ENCODE measurements around the gene FHOD3.
"Not testable (repeated sequence)": the region's sequence is repeated elsewhere in the genome, so short reads cannot be mapped to it uniquely, and the experiment has no call there.

Gene FHOD3

DNA sequence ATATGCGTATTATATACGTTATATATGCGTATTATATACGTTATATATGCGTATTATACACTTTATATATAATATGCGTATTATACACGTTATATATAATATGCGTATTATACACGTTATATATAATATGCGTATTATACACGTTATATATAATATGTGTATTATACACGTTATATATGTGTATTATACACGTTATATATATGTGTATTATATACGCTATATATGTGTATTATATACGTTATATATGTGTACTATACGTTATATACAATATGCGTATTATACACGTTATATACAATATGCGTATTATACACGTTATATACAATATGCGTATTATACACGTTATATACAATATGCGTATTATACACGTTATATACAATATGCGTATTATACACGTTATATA is 465.5 kb downstream of the FHOD3 start:
- not testable (repeated sequence) for DNase-seq

DNA sequence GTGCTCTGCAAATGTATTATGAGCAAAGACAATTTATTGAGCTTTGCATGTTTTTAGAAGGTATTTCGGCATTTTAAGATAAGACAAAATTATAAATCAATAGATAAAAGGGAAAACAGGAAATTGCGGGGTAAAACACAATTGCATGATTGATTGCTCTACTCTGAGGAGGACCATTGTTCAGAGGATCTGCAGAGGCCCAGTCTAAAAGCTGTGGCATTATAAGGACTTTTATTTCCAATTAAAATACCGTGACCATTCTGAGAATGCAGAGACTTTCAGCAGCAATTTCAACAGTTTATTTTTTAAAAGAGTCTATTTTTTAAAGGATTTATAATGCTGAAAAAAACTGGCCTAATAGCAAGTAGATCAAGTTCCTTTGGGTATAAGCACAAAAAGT is 469.3 kb downstream of the FHOD3 start:
- peak in 1 of 3 experiments; percentile 16 for DNase-seq

DNA sequence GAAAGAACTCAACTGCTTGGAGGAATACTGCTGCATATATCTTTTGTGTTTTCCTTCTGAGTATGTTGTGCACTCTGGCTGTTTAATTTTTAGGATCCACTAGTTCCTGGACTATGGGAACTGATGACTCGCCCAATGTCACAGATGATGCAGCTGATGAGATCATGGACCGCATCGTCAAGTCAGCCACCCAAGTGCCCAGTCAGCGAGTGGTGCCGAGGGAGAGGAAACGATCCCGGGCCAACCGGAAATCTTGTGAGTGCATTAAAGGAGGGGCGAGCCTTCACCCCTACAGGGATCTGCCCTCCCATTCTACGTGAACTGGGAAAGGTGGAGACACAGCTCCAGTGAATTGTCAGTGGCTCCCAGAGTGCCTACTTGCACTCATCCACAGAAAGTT is 471.7 kb downstream of the FHOD3 start:
- DNase-seq: no peak

DNA sequence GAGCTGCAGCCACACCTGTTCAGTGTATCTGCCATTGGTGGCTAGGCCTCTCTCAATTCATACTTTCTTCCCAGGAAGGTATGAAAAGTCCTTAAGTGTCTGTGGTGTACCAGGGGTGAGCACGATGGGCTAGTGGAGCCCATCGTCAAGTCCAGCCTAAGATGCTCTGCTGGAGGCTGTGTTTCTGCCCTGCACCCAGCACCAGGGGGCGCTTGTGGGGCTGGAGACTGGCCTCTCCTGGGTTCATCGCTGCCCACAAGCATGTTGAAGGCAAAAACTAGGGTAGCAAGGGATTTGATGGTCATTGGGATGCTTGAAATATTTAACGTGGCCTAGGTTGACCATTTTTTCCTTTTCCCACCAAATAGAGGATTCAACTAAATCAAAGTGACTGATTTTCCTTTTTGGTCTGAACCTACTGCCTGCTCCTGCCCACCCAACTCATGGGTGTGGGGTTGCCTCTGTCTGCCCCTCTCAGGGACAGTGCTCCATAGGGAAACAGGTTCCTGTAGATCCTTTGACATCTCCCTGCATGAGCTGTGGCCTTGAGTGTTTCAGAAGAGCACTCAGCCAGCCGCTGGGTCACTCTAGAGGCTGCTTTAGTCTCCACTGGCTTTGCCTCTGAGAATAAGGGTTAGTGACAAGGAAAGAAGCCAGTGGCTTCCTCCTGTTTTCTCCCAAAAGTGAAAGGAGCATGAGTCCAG is 472.2 kb downstream of the FHOD3 start:
- peak in 1 of 3 experiments; percentile 6 for DNase-seq

- no peak for DNase-seq
Observed at GRCh38 chr18:36770315-36770946, 472.9 kb downstream of the FHOD3 start.

DNA sequence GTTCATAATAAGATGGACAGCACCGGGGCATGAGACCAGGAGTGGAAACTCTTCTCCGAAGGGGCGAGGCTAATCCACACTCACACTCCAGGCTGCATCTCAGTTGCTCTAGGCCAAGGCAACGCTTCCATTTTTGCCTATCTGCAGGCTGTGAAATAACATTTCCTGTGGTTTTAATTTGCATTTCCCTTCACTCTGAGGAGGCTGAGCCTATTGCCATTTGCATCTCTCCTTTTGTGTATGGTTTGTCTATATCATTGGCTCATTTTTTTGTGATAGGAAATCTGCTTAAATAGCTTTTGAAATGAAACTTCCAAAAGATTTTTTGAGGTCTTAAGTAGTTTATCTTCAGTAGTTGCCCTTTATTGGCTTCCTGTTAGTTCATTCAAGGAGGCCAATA is 473.7 kb downstream of the FHOD3 start:
- DNase-seq: no peak

- DNase-seq: peak in 2 of 3 experiments; percentile 35 to 79
Observed at GRCh38 chr18:36772241-36772723, 474.8 kb downstream of the FHOD3 start.

DNA sequence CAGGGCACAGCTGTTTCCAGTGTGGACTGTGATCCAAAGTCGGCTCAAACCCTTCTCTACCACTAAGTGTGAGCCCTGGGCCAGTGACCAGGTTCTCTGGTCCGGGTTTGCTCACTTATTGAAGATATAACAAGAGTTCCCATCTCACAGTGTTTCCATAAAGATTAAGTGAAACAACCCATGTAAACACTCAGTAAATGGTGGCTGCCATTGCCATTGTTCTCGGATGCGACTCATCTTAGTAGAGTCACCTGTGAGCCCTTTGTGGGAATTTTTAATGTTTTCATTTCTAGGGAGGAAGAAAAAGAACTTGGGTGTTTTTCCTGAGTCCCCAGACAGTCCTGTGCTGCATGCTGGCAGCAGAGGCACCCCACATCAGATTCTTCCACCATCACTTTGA is 477.9 kb downstream of the FHOD3 start:
- no peak for DNase-seq

DNA sequence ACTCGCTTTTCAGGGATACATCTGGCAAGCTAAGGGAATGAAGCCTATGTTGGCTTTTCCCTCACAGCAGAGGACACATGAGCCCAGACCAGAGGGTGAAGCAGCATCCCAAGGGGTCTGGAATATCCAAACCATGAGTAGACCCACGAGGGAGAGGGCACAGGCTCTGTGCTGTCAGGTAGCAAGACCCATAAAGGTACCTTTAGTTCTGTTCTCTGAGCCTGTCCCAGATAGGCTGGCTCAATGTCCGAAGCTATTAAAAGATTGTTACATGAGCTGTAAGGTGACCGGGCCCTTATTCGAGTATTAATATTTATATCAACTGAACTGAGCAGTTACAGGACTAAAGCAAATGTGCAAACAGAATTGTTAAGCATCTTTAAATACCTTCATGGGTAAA is 479.1 kb downstream of the FHOD3 start:
- DNase-seq: no peak

DNA sequence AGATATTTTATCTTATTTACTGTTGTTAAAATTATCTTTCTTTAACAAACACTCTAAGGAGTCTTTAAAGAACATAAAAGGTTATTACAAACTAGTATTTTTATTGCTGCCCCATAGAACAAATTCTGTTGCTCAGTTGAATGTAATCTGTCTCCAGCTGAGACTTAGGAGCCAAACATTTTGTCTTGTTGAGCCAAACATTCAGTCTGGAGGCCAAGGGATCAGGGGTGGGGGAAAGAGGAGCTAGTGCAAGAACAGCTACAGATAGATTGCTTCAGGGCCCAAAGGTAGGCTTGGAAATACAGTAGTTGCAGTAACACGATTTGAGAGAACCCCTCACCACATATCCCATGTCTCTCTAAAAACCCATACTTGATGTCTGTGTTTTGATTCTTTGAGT is 480.1 kb downstream of the FHOD3 start:
- DNase-seq: no peak

DNA sequence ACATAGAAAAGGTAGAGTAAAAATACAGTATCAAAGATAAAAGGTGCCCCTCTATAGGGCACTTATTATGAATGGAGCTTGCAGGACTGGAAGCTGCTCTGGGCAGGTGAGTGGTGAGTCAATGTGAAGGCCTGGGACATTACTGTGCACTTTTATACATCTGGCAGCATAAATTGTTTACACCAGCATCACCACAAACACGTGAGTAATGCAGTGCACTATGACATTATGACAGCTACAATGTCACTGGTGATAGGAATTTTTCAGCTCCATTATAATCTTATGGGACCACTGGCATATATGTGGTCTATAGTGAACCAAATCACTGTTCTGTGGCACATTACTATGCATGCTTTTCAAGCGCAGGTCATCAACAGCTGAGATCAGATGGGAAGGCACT is 483.2 kb downstream of the FHOD3 start:
- DNase-seq: no peak

- no peak for DNase-seq
Observed at GRCh38 chr18:36782710-36783109, 485.2 kb downstream of the FHOD3 start.

- no peak for DNase-seq
Observed at GRCh38 chr18:36783792-36784191, 486.3 kb downstream of the FHOD3 start.

- DNase-seq: no peak
Observed at GRCh38 chr18:36786686-36787085, 489.2 kb downstream of the FHOD3 start.

GRCh38 chr18:36792634-36793283 is 495.2 kb downstream of the FHOD3 start:
- no peak for DNase-seq

DNA sequence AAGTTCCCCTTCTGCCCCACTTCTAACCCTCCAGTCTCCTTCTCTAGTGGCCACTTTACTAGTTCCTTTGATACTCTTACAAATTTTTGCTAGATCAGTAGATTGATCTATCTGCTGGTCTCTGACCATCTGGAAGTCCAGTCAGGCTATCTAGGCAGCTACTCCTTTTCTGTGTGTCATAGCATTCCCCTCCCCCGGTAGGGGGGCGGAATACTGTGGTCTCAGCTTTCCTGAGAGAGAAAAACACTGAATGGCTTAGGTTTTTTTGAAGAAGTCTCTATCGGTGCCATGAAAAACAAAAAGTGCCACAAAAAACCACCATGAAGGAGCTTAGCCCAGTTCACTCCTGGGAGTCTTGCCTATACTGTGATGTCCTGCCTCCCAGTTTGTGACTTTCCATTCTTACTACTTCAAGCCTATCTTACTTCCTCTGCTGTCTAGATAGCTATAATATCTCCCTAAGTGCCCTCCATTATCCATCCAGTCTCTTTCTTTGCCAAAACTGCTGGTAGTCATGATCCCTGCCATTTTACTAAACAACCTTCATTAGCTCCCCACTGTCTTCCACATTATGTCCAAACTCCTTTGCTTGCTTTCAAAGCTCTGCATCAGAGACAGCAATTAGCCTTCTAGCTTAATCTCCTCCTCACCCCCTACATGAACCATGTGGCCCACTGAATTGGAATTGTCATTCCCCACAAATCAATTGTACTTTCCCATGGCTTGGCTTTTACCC is 501.4 kb downstream of the FHOD3 start:
- peak in 1 of 3 experiments; percentile 1 for DNase-seq

GRCh38 chr18:36805105-36805504 is 507.6 kb downstream of the FHOD3 start:
- DNase-seq: peak in 1 of 3 experiments; percentile 45

DNA sequence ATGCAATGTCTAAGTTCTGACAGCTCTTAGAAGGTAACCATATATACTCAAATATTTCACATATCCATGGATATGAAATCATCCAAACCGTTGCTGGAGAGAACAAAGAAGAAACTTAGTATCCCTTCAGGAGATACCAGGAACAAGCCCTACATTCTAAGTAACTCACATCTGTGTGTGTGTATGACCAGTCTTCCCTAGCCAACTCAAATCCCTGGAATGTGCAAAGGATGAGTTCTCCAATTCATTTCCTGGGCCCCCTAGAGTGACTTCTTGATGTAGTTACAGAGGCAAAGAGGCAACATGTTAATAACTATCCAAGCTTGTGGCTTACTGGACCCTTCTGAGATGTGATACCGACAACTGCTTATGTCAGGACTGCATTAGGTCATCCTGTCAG is 511.2 kb downstream of the FHOD3 start:
- no peak for DNase-seq

DNA sequence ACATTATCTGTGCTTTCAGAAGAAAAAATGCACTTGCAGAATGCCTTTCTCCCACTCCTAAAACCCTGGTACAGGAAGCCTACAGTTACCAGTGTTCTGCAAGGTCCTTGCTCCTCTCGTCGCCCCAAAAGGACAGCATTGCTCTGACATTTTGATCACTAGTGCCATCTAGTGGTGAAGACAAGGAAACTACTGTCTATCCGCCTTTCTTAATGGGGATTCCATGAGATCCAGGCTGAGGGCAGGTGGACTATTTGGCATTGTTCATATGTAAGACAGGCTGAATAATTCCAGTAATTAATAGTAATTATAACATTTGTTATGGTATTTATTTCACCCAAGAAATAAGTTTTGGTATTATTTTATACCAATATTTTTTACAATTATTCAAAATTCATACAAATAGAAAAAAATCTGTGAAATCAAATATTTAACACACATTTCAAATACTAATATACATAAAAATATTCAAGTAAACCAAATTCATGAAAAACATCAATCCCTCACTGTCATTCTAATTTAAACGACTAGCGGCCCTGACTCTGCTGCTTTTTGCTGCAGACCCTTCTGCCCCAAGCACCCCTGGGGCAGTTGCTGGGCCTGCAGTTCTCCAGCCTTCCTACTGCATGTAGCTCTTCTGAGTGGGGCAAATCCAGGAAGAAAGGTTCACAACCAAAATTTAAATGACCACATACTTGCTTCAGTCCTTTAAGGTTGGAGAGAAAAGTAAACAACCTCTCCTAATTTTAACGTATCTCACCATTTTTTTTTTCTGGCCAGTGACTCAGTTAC is 512.3 kb downstream of the FHOD3 start:
- DNase-seq: peak; percentile 39 to 83 (median 70)

DNA sequence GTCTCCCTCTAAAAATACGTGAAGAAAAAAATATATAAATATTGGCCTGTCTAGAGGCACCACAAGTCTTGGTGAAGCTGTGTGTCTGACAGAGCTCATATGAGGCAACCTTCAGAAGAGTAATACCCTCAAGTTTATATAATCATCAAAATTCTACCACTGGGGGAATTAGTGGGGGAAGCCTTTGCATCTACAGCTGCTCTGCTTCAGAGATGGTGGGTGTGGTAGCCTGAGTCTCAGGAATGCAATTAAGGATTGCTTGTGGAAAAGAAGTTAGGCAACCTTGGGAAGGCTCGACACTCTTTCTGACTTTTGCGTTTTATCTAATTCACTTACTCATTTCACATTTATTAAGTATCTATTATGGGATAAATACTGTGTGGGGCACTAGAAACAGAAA is 513.9 kb downstream of the FHOD3 start:
- no peak for DNase-seq

DNA sequence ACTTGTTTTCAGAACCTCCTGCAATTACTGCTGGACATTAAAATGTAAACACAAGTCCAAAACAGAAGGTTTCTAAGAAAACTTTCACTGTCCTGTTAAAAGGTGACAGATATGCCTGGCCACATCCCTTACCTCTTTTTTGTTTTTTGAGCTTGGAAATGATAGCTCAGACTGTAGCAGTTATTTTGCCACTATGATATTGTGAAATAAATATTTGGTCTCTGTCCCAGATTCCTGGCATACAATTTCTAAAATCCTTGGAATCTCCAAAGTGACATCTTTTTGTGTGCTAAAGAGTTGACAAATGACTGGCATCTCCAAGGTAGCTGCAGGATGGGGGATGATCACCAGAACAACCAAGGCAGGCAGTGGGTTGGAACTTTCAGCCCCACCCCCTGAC is 514.4 kb downstream of the FHOD3 start:
- no peak for DNase-seq

- DNase-seq: no peak
Observed at GRCh38 chr18:36812678-36813077, 515.2 kb downstream of the FHOD3 start.
